Stimulated activated CD4-positive, alpha-beta T cell treated with anti-CD3 and anti-CD28 coated beads, Interleukin-15, amount 100 ng/mL, for 1 hour (primary cell): ENCODE results near the gene B4GALT5.

ENCODE experiments used
- DNase-seq, 2 donors: peaks; one replicate each; pipeline ENCODE4 v3.0.0-alpha.2; 2020; ENCODE audit warnings: low read depth in 1 of 2, low spot score in 1 of 2

The B4GALT5 gene

GRCh38 chr20:49589747-49590146 is 123.9 kb downstream of the B4GALT5 start:
- DNase-seq, result no peak

- no peak for DNase-seq
Measured at GRCh38 chr20:49587111-49587570, 126.5 kb downstream of the B4GALT5 start.

GRCh38 chr20:49585585-49586245 is 128.0 kb downstream of the B4GALT5 start:
- no peak for DNase-seq

- no peak for DNase-seq
Measured at GRCh38 chr20:49584418-49585382, 129.0 kb downstream of the B4GALT5 start.

GRCh38 chr20:49583669-49584417 is 129.8 kb downstream of the B4GALT5 start:
- no peak for DNase-seq

- no peak for DNase-seq
Measured at GRCh38 chr20:49583343-49583668, 130.4 kb downstream of the B4GALT5 start.
